Body of pancreas (tissue), 4 donors: ENCODE data around the gene RILPL2. TPM values are rescaled to one million over a fixed set of nuclear protein-coding genes. Genes with fewer than 3 reads are reported as not detected.

Experiments used
- ATAC-seq: fragments of 150-250 bp; one replicate; pipeline ENCODE4 v1.9.1; 2016
- DNase-seq, 4 donors: peaks; one replicate each; pipeline ENCODE4 v3.0.0-alpha.2; 2019
- H3K27ac ChIP-seq, 4 donors: fragments of 200-600 bp; sonication (generic); 1 replicate in 3 of 4; 2 replicates in 1 of 4; pipeline versions ENCODE4 v1.5.1 to v1.6.1; 2016 to 2019; ENCODE audit warnings: mild to moderate bottlenecking in 1 of 4, mixed read lengths in 1 of 4, moderate library complexity in 1 of 4
- H3K27me3 ChIP-seq, 2 donors: fragments of 200-600 bp; sonication (generic); one replicate each; pipeline ENCODE4 v1.6.0; 2016; ENCODE audit warnings: mild to moderate bottlenecking in 1 of 2
- H3K36me3 ChIP-seq, 2 donors: fragments of 200-600 bp; sonication (generic); replicated peaks in 1 of 2; 2 replicates each; pipeline ENCODE4 v1.5.1; 2016; ENCODE audit warnings: low read depth in 2 of 2; ENCODE audit not compliant: insufficient read depth in 1 of 2
- H3K4me1 ChIP-seq: fragments of 200-600 bp; sonication (generic); one replicate; pipeline ENCODE4 v1.6.0; 2016
- H3K4me3 ChIP-seq, 2 donors: fragments of 200-600 bp; sonication (generic); 1 replicate in 1 of 2; 2 replicates in 1 of 2; pipeline ENCODE4 v1.5.1; 2016 to 2019
- H3K9me3 ChIP-seq, 3 donors: fragments of 200-600 bp; sonication (generic); 1 replicate in 2 of 3; 2 replicates in 1 of 3; pipeline ENCODE4 v1.5.1; 2016
- POLR2A ChIP-seq, 3 donors: fragments of 450-650 bp; IDR thresholded peaks; one replicate each; pipeline ENCODE4 v1.6.1; 2016; ENCODE audit warnings: antibody characterized with exemption in 3 of 3, mild to moderate bottlenecking in 2 of 3
- WGBS, 2 donors: methylation state at CpG; one replicate each; pipeline ENCODE4 v1.1.5; 2017; 5-methylcytosine and 5-hydroxymethylcytosine counted together
- intact Hi-C: fragments of 100-400 bp; cut with DNase I; formaldehyde crosslinking; loops from one replicate; pipeline ENCODE4 v1.15.1; 2023
- total RNA-seq, 2 donors: library from RNA; depleted of rRNA; stranded (reverse); fragments of >200 nt; gene quantifications; one replicate each; pipeline ENCODE4 v1.1.0, GENCODE V29; 2016
- TF ChIP-seq, protein P1 (sequence below), 7 experiments: fragments of 450-650 bp in 4 of 7; fragments of 200-600 bp in 3 of 7; sonication (generic) in 3 of 7; IDR thresholded peaks; one replicate each; pipeline ENCODE4 v1.5.1; 2016 to 2019; ENCODE audit warnings: antibody characterized with exemption in 7 of 7

The RILPL2 gene
- total RNA-seq, 2 donors from 2014 or later = 2.6 TPM

- H3K4me1 ChIP-seq = peaks cover 8% of the 10 kb centered on the region
- ATAC-seq (no peak), DNase-seq (no peak)
- H3K36me3 ChIP-seq = no peaks in the 10 kb centered on the region
- no peak overlapping the region for H3K27ac ChIP-seq
- WGBS, 2 donors = 77 to 81% methylated on average over 9 of the region's 9 CpGs
- TF ChIP-seq, protein P1, sequence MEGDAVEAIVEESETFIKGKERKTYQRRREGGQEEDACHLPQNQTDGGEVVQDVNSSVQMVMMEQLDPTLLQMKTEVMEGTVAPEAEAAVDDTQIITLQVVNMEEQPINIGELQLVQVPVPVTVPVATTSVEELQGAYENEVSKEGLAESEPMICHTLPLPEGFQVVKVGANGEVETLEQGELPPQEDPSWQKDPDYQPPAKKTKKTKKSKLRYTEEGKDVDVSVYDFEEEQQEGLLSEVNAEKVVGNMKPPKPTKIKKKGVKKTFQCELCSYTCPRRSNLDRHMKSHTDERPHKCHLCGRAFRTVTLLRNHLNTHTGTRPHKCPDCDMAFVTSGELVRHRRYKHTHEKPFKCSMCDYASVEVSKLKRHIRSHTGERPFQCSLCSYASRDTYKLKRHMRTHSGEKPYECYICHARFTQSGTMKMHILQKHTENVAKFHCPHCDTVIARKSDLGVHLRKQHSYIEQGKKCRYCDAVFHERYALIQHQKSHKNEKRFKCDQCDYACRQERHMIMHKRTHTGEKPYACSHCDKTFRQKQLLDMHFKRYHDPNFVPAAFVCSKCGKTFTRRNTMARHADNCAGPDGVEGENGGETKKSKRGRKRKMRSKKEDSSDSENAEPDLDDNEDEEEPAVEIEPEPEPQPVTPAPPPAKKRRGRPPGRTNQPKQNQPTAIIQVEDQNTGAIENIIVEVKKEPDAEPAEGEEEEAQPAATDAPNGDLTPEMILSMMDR (IDR thresholded peaks at IDR 0.05) = no peak
- TF ChIP-seq POLR2A (IDR thresholded peaks at IDR 0.05) = no peak
- H3K9me3 ChIP-seq = no peaks in the 10 kb centered on the region
- H3K27me3 ChIP-seq = no peaks in the 10 kb centered on the region
- intact Hi-C loops = no loop called here
- no peak overlapping the region for H3K4me3 ChIP-seq
Measured at GRCh38 chr12:123450636-123451035, 14.2 kb upstream of the RILPL2 start.

- Histone ChIP-seq H3K4me3 (no peak overlapping the region), H3K27ac (no peak overlapping the region), H3K36me3 (no peaks in the 10 kb centered on the region), H3K4me1 (peaks cover 12% of the 10 kb centered on the region), H3K27me3 (no peaks in the 10 kb centered on the region), H3K9me3 (no peaks in the 10 kb centered on the region)
- WGBS, 2 donors = 83 to 84% methylated on average over 4 of the region's 4 CpGs
- no peak for DNase-seq
- TF ChIP-seq, protein P1 (IDR thresholded peaks at IDR 0.05) = no peak
- no peak for TF ChIP-seq POLR2A (IDR thresholded peaks at IDR 0.05)
- no peak for ATAC-seq
- intact Hi-C loops = no loop called here
Measured at GRCh38 chr12:123449856-123450255, 13.4 kb upstream of the RILPL2 start.

DNA sequence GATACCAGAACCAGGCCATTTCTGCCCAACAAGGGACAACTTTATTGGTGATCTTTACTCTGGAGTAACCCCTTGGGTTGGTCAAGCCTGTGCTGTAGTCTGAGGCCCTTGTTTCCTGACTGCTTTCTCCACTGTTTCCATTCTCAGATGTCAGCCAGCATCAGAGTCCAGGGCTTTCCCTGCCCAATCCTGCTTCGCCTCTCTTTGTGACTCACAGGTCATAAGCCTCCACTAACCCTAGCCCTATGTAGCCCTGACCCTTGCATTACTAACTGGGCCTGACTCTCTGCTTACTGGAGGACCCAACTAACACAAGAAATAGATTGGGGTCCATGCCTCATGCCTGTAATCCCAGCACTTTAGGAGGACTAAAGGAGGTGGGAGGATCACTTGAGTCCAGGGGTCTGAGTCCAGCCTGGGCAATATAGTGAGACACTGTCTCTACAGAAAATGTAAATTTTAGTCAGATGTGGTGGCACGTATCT lies 12.8 kb upstream of the RILPL2 start:
- TF ChIP-seq POLR2A (IDR thresholded peaks at IDR 0.05) = no peak
- TF ChIP-seq, protein P1 (IDR thresholded peaks at IDR 0.05) = no peak
- Histone ChIP-seq H3K4me1 (peaks cover 12% of the 10 kb centered on the region), H3K27me3 (no peaks in the 10 kb centered on the region), H3K9me3 (no peaks in the 10 kb centered on the region), H3K27ac (peak overlapping the region in 2 of 4 donors; percentile 30 to 68), H3K36me3 (no peaks in the 10 kb centered on the region), H3K4me3 (no peak overlapping the region)
- 93% methylated on average over 2 of the region's 2 CpGs for WGBS, 2 donors
- intact Hi-C loops = no loop called here
- ATAC-seq = no peak
- no peak for DNase-seq

- H3K27ac ChIP-seq = peak overlapping the region in 2 of 4 donors; percentile 54 to 65
- no peaks in the 10 kb centered on the region for H3K9me3 ChIP-seq
- WGBS, 2 donors = 59 to 61% methylated on average over 3 to 4 of the region's 4 CpGs
- ATAC-seq (no peak), DNase-seq (no peak)
- H3K4me3 ChIP-seq = no peak overlapping the region
- H3K4me1 ChIP-seq = peaks cover 12% of the 10 kb centered on the region
- TF ChIP-seq, protein P1 (IDR thresholded peaks at IDR 0.05) = no peak
- peak in 1 of 3 donors; percentile 19 for TF ChIP-seq POLR2A (IDR thresholded peaks at IDR 0.05)
- no peaks in the 10 kb centered on the region for H3K27me3 ChIP-seq
- intact Hi-C loops = no loop called here
- H3K36me3 ChIP-seq = no peaks in the 10 kb centered on the region
Measured at GRCh38 chr12:123446333-123446713, 9.8 kb upstream of the RILPL2 start.
